K562 (cell line): ENCODE measurements around the gene IL17REL. TPM values are rescaled to one million over a fixed set of nuclear protein-coding genes. Genes with fewer than 3 reads are reported as not detected.

Experiments
- AFF4 ChIP-seq: sonication (generic); formaldehyde crosslinking; IDR thresholded peaks from 2 replicates; pipeline ENCODE4 v1.8.0; 2023; ENCODE audit warnings: mild to moderate bottlenecking, missing genetic modification reagents
- FOXP1 ChIP-seq: sonication (generic); formaldehyde crosslinking; IDR thresholded peaks from 2 replicates; pipeline ENCODE4 v1.8.0; 2022; ENCODE audit warnings: mild to moderate bottlenecking, missing genetic modification reagents
- KLF13 ChIP-seq: fragments of 450-650 bp; IDR thresholded peaks from 2 replicates; pipeline ENCODE4 v1.6.1; 2016; ENCODE audit warnings: missing genetic modification characterization, low read depth, mild to moderate bottlenecking, missing compliant biosample characterization, moderate library complexity, borderline replicate concordance
- MED1 ChIP-seq: sonication (generic); formaldehyde crosslinking; IDR thresholded peaks from 2 replicates; pipeline ENCODE4 v1.8.1; 2023; ENCODE audit warnings: missing genetic modification reagents, borderline replicate concordance
- MNT ChIP-seq, 2 experiments: fragments of 450-650 bp; conservative IDR thresholded peaks; 2 replicates each; pipeline ENCODE4 v1.6.1; 2017; ENCODE audit warnings: mild to moderate bottlenecking in 2 of 2, moderate library complexity in 2 of 2
- NEUROD1 ChIP-seq: fragments of 150-350 bp; IDR thresholded peaks from 2 replicates; pipeline ENCODE4 v1.6.1; 2014; ENCODE audit warnings: borderline replicate concordance, low read length, low read depth; ENCODE audit not compliant: partially characterized antibody
- TFE3 ChIP-seq: fragments of 450-650 bp; formaldehyde crosslinking; IDR thresholded peaks from 2 replicates; pipeline ENCODE4 v1.4.0; 2020; ENCODE audit warnings: mild to moderate bottlenecking, mixed read lengths
- ZC3H4 ChIP-seq: sonication (generic); formaldehyde crosslinking; IDR thresholded peaks from 2 replicates; pipeline ENCODE4 v1.9.0; 2021; ENCODE audit warnings: missing genetic modification reagents, borderline replicate concordance
- ZNF212 ChIP-seq: fragments of 450-650 bp; formaldehyde crosslinking; IDR thresholded peaks from 2 replicates; pipeline ENCODE4 v1.4.0; 2020; ENCODE audit warnings: mild to moderate bottlenecking
- ZNF780A ChIP-seq: fragments of 250-450 bp; sonication (Bioruptor Pico); IDR thresholded peaks from 2 replicates; pipeline ENCODE4 v1.5.0; 2021; ENCODE audit warnings: mild to moderate bottlenecking
- polyA plus RNA-seq, 8 experiments: library from polyadenylated mRNA; depleted of rRNA in 4 of 8; stranded (reverse) in 5 of 8; unstranded in 3 of 8; fragments of >200 nt; fragmentation: Nextera tagmentation in 2 of 8; fragmentation: Illumina TruSeq in 1 of 8; extraction: Ambion mirVana in 2 of 8; extraction: Trizol in 1 of 8; gene quantifications; 2 replicates each; pipeline versions ENCODE4 v1.2.1 to v1.2.3, GENCODE V29; 2011 to 2014; ENCODE audit warnings: inconsistent platforms in 1 of 8, missing spikeins in 1 of 8
- total RNA-seq, 7 experiments: library from RNA; depleted of rRNA in 6 of 7; stranded (reverse); fragments of >200 nt in 6 of 7; fragmentation: Illumina TruSeq in 2 of 7; extraction: Trizol in 2 of 7; gene quantifications; 2 replicates each; pipeline versions ENCODE4 v1.2.1 to v1.2.3, GENCODE V29; 2011 to 2021; ENCODE audit warnings: low replicate concordance in 1 of 7
- TF ChIP-seq, protein P1 (sequence below): sonication (generic); formaldehyde crosslinking; IDR thresholded peaks from 2 replicates; pipeline ENCODE4 v1.8.0; 2022; ENCODE audit warnings: mild to moderate bottlenecking, low read depth, missing genetic modification reagents
- TF ChIP-seq, protein P2 (sequence below): fragments of 250-450 bp; sonication (Bioruptor Pico); IDR thresholded peaks from 2 replicates; pipeline ENCODE4 v1.5.0; 2021; ENCODE audit warnings: mild to moderate bottlenecking, moderate library complexity
- TF ChIP-seq, protein P3 (sequence below): sonication (generic); formaldehyde crosslinking; IDR thresholded peaks from 2 replicates; pipeline ENCODE4 v1.9.0; 2022; ENCODE audit warnings: mild to moderate bottlenecking, missing genetic modification reagents

IL17REL gene
- total and polyA plus RNA-seq, 9 of the 15 experiments (the other 6 are each of a cell fraction or from before 2014, with no cell fraction given), result 0.05 to 0.42 (median 0.11) TPM; not detected in 4

DNA sequence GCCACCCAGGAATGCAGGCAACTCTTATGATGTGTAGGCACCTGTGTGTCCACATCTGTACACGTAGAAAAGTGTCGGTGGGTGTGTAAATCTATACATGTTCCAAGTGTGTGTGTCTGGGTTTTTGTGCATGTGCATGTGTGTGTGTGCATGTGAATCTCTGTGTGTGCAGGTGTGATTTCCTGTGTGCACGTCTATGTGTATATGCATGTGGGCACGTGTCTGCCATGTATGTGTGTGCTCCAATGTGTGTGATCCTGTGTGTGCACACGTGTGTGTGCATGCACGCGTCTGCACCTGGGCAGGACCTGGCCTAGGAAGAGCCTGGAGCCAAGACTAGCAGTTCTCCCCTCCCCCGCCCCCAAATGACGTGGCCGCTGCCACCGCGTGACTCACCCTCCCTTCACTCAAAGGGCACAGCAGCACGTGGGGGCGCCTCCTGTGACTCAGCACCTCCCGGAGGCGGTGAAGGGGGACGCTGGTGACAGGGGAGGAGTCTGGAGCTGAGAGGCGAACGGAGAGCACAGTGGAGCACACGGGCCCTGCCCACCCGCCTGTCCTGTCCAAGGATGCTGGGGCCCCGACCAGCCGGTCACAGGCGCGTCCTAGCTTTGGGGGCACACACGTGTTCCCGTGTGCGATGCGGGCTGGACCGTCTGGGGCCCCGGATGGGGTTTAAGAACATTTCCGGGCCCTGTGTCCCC is 41.9 kb downstream of the IL17REL start (continued):
- TF ChIP-seq MNT (conservative IDR thresholded peaks at IDR 0.05) (peak; percentile 98), MED1 (CRISPR knock-in tag) (no peak), ZNF212 (no peak), ZC3H4 (CRISPR knock-in tag) (no peak), NEUROD1 (peak; percentile 57), ZNF780A (CRISPR knock-in tag) (no peak), AFF4 (CRISPR knock-in tag) (peak; percentile 64; the same call in 1 of the 2 replicates), TFE3 (CRISPR knock-in tag) (peak; percentile 68), FOXP1 (CRISPR knock-in tag) (no peak), KLF13 (tag) (no peak)
- TF ChIP-seq, protein P1, sequence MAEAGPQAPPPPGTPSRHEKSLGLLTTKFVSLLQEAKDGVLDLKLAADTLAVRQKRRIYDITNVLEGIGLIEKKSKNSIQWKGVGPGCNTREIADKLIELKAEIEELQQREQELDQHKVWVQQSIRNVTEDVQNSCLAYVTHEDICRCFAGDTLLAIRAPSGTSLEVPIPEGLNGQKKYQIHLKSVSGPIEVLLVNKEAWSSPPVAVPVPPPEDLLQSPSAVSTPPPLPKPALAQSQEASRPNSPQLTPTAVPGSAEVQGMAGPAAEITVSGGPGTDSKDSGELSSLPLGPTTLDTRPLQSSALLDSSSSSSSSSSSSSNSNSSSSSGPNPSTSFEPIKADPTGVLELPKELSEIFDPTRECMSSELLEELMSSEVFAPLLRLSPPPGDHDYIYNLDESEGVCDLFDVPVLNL (CRISPR knock-in tag), result no peak
- TF ChIP-seq, protein P2, sequence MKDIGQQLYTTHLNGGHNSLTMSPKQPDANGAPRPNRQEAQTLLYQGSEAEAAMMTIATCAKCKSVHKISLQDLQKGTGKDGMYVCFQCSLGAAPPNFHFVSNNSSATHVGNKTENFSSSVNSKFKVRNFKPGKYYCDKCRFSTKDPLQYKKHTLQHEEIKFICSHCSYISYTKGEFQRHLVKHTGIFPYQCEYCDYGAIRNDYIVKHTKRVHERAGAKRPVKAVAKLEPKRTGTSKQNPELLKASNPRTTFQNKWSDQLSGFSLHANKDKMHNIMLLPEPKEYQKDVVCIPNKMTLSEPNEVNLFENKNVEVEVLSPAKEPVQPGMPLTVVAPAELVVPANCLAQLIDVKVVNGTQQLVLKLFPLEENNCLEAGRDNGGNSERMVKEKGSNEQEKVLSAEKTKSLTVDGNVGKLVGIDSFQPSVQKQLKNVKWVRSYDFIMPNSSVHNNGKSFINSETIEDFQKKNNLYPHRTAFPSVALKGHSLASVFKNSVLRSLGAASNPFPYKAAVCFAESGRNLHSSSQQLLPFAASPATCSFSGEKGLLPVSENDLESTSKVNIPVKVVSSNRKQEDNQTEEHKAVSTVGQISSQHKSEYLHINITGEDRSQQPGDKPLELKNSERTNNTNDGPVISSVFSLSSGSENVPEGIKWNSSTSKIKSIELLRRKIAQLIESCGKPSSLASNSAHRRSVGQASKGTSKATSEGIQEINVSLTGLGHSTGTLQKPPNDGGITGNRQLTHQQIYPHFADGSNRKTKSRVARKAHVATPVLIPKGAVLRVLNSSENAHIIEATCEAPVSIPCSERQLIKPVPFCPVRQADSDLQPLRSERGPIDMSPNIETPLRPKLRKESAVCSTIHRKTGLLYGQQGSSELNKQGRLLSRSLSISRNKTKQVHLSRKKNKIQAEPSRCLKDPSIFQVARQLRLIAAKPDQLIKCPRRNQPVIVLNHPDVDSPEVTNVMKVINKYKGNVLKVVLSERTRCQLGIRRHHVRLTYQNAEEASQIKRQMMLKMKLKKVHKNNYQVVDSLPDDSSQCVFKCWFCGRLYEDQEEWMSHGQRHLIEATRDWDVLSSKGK, result no peak
- TF ChIP-seq, protein P3, sequence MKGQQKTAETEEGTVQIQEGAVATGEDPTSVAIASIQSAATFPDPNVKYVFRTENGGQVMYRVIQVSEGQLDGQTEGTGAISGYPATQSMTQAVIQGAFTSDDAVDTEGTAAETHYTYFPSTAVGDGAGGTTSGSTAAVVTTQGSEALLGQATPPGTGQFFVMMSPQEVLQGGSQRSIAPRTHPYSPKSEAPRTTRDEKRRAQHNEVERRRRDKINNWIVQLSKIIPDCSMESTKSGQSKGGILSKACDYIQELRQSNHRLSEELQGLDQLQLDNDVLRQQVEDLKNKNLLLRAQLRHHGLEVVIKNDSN, result peak; percentile 99
